Activated naive CD8-positive, alpha-beta T cell treated with anti-CD3 and anti-CD28 coated beads, Interleukin-2, amount 10 ng/mL, durations not matched to agents 7 days and 5 days (primary cell): ENCODE data around the gene MSL3B.

Source experiments
- ATAC-seq: fragments of 150-1000 bp; cut with Tn5 transposase; one replicate; pipeline ENCODE4 v1.10.0; 2021; ENCODE audit warnings: low read depth, moderate library complexity
- POLR2A ChIA-PET: fragments of 350-600 bp; sonication (Branson Sonifier 250); formaldehyde crosslinking; loops from one replicate; lab custom pipeline; 2021; ENCODE audit warnings: antibody characterized with exemption; lab: Charles Lee
- DNase-seq: peaks from one replicate; pipeline ENCODE4 v3.0.0; 2021
- H3K27ac Mint-ChIP-seq: one replicate; pipeline ENCODE4 v1.8.0; 2022; ENCODE audit warnings: mild to moderate bottlenecking, mixed read lengths
- H3K27me3 Mint-ChIP-seq: one replicate; pipeline ENCODE4 v1.8.0; 2022; ENCODE audit warnings: mild to moderate bottlenecking, moderate library complexity, mixed read lengths
- H3K36me3 Mint-ChIP-seq: one replicate; pipeline ENCODE4 v1.8.0; 2021; ENCODE audit warnings: mild to moderate bottlenecking, mixed read lengths
- H3K4me1 Mint-ChIP-seq: one replicate; pipeline ENCODE4 v1.8.0; 2021; ENCODE audit warnings: mixed read lengths
- H3K4me3 Mint-ChIP-seq: one replicate; pipeline ENCODE4 v1.8.0; 2022; ENCODE audit warnings: mild to moderate bottlenecking, moderate library complexity, mixed read lengths
- H3K9me3 Mint-ChIP-seq: one replicate; pipeline ENCODE4 v1.8.0; 2021; ENCODE audit warnings: mixed read lengths

MSL3B gene

DNA sequence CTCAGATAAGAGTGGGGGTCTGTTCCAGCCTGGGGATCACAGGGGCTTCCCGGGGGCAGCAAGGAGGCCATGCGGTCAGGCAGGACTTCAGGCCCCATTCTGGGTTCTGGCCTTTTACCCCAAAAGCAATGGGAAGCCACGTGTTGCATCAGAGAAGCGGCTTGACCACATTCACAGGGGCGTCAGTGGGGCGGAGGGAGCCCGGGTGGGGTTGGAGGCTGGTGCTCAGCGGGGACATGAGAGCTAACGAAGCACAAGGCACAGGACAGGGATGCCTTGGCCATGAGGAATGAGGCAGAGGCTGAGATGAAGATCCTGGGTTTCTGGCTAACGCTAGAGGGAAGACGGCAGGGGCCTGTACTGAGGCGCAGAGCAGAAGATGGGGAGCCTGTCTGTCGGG lies 19.9 kb downstream of the MSL3B start:
- H3K27ac Mint-ChIP-seq: no peak overlapping the region
- POLR2A ChIA-PET: interaction anchor here (1.0 kb wide), 1 partner anchor 654 kb away, joined by 3 read pairs; no protein-coding TSS in a partner anchor
- H3K4me3 Mint-ChIP-seq: peak overlapping the region; percentile 33
- ATAC-seq (no peak), DNase-seq (no peak)
- H3K27me3 Mint-ChIP-seq: no peaks in the 10 kb centered on the region
- no peaks in the 10 kb centered on the region for H3K9me3 Mint-ChIP-seq
- peaks cover 43% of the 10 kb centered on the region for H3K4me1 Mint-ChIP-seq
- peaks cover 71% of the 10 kb centered on the region for H3K36me3 Mint-ChIP-seq

- POLR2A ChIA-PET: no interaction called here
- ATAC-seq: no peak
Observed at GRCh38 chr2:233847248-233847898, 20.8 kb downstream of the MSL3B start.

DNA sequence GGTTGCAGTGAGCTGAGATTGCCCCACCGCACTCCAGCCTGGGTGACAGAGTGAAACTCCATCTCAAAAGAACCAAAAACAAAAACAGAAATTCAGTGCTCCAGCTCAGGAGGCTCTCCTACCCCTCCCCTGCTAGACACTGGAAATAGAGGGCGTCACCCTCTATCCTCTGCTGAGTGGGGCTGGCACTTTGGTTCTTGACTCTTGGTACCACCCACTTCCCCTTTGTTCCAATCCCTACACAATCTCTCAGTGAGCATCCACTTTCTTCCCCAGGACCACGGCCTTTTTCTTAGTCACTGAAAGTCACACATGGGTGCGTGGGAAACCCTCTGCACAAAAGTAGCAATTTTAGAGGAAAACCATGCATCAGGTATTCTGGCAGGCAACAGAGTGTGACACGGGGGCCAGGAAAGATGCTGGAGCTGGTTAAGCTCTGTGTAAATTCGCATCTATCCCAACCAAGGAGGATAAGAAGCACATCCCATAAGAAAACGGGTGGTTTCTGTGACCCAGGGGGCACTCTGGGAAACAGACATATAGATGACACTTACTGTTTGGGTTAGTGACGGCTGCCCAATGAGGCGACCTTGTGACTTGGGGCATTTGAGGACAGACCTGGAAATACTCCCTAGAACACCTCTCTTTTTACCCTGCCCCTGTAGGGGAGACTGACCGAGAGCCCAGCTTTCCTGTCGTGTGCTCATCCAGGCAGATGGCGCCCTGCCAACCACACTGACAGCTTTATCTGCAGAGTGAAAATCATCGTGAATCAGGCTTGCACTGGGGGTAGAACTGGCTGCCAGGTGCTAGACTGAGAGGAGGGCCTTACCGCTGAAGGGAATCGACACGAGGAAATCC lies 21.6 kb downstream of the MSL3B start:
- POLR2A ChIA-PET: no interaction called here
- ATAC-seq (no peak), DNase-seq (no peak)
- Mint-ChIP-seq H3K4me3 (no peak overlapping the region), H3K27ac (peak overlapping the region; percentile 42), H3K4me1 (peaks cover 33% of the 10 kb centered on the region), H3K27me3 (no peaks in the 10 kb centered on the region), H3K9me3 (no peaks in the 10 kb centered on the region), H3K36me3 (peaks cover 68% of the 10 kb centered on the region)

More at GRCh38 chr2:233847248-233847898, 20.8 kb downstream of the MSL3B start:
- no peak for DNase-seq
- Mint-ChIP-seq H3K36me3 (peaks cover 70% of the 10 kb centered on the region), H3K27ac (no peak overlapping the region), H3K27me3 (no peaks in the 10 kb centered on the region), H3K9me3 (no peaks in the 10 kb centered on the region), H3K4me3 (no peak overlapping the region), H3K4me1 (peaks cover 37% of the 10 kb centered on the region)

DNA sequence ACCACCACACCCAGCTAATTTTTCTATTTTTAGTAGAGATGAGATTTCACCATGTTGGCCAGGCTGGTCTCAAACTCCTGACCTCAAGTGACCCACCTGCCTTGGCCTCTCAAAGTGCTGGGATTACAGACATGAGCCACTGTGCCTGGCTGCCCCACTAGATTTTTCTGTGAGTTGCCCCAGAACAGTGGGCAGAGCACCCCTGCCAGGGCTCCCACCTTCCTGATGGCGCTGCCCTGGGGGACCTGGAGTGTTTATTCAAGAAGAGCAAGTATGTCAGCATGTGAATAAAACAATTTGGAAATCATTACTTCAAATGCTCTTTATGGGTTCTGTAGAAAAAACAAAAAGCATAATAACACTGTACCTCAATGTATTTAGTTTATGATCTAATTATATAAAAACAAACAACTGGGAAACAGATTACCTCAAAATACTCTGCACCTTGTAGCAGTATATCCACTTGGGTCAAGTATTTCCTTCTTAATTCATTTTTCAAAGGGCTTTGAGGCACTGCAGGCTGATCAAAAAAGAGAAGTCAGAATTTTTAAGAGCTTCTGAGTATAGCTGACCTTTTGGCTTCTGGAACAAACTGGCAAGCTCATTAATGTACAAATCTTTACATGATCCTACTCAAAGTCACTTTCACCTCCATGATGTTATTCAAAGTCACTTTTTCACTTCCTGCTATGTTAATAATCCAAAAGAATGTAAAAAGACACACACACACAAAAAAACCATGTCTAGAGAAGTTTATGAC lies 22.7 kb downstream of the MSL3B start:
- Mint-ChIP-seq H3K27me3 (no peaks in the 10 kb centered on the region), H3K27ac (no peak overlapping the region), H3K9me3 (no peaks in the 10 kb centered on the region), H3K4me1 (peaks cover 36% of the 10 kb centered on the region), H3K4me3 (no peak overlapping the region), H3K36me3 (peaks cover 70% of the 10 kb centered on the region)
- ATAC-seq (no peak), DNase-seq (no peak)
- POLR2A ChIA-PET: interaction anchor here (0.7 kb wide), 1 partner anchor 420 kb away, joined by 3 read pairs; no protein-coding TSS in a partner anchor

DNA sequence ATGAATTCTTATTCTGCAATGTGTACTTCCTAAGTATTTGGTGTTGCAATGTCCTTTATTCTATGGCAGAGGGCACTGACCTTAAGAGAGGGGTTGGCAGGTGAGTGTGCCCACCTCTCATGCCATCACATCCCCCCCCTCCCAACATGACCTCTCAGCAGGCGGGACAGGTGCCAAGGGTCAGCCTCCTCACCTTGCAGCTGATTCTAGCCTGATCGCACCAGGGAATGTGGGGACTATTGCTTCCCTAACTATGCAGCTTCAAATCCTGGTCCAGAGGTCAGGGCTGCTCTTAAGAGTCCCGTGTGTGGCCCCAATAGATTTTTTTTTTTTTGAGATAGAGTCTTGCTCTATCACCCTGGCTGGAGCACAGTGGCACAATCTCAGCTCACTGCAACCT lies 23.4 kb downstream of the MSL3B start:
- POLR2A ChIA-PET: no interaction called here
- H3K27me3 Mint-ChIP-seq: no peaks in the 10 kb centered on the region
- peaks cover 39% of the 10 kb centered on the region for H3K4me1 Mint-ChIP-seq
- no peaks in the 10 kb centered on the region for H3K9me3 Mint-ChIP-seq
- H3K4me3 Mint-ChIP-seq: no peak overlapping the region
- ATAC-seq: no peak
- H3K36me3 Mint-ChIP-seq: peaks cover 73% of the 10 kb centered on the region
- DNase-seq: no peak
- H3K27ac Mint-ChIP-seq: no peak overlapping the region

DNA sequence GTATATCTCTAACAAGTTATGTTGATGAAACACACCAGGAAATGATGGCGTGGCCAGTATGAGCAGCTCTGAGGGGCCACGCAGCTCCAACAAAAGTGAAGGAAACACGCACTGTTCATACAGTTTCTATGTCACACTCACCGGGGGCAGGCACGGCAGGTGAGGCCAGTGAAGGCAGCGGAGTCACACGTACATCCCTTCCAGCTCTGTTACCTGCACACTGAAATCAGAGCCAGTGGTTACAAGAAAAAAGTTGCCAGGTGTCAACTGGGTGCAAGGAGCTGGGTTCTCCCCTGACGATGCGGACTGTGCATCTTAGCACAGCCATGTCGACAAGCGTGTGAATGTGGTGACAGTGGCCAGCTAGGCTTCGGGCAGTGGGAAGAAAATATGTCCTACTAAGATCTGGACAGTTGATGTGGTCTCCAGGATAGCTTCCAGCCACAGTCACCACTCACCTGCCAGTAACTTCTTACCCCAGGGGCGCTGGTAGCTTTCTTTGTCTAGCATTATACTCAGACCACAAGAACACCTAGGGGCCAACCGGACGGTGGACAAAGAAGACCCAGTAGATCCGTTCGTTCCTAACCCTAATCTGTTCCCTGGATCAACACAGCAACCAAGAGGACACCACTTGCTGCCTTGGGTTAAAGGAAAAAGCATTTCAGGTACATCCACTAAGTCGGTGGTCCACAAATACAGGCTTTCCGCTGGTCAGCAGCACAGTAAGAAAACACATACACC lies 23.9 kb downstream of the MSL3B start:
- no peak overlapping the region for H3K4me3 Mint-ChIP-seq
- ATAC-seq: no peak
- H3K36me3 Mint-ChIP-seq: peaks cover 72% of the 10 kb centered on the region
- H3K4me1 Mint-ChIP-seq: peaks cover 41% of the 10 kb centered on the region
- H3K27ac Mint-ChIP-seq: no peak overlapping the region
- no peaks in the 10 kb centered on the region for H3K9me3 Mint-ChIP-seq
- H3K27me3 Mint-ChIP-seq: no peaks in the 10 kb centered on the region
- POLR2A ChIA-PET: interaction anchor here (1.5 kb wide), 1 partner anchor 10 kb away, joined by 3 read pairs; the partner anchor contains the start of gene HJURP
- DNase-seq: no peak

GRCh38 chr2:233841183-233841582 lies 27.0 kb downstream of the MSL3B start:
- ATAC-seq (no peak), DNase-seq (peak; percentile 19)
- Mint-ChIP-seq H3K9me3 (no peaks in the 10 kb centered on the region), H3K27me3 (no peaks in the 10 kb centered on the region), H3K36me3 (peaks cover 77% of the 10 kb centered on the region), H3K4me1 (peaks cover 40% of the 10 kb centered on the region), H3K4me3 (peak overlapping the region; percentile 15), H3K27ac (peak overlapping the region; percentile 75)
- POLR2A ChIA-PET: interaction anchor here (1.3 kb wide), 1 partner anchor 14 kb away, joined by 5 read pairs; no protein-coding TSS in a partner anchor

DNA sequence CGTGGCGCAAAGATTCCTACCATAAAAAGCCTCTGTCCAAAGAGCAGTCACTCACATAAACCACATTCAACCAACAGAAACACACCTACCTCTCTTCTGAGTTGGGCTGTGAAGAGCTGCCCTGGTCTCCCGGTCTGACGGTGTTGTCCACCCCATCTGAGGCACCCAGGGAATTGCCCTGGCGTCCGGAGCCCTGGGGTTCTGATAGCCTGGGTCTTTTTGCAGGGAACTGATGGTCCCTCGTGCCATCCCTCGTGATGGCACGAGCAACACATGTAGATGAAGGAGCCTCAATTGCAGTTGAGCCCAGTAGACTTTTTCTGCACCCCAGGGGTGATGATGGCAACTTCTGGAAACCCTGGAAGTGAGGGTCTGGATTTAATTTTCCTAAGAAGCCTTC lies 27.7 kb downstream of the MSL3B start:
- DNase-seq (no peak), ATAC-seq (no peak)
- no peaks in the 10 kb centered on the region for H3K9me3 Mint-ChIP-seq

GRCh38 chr2:233839447-233839820 lies 28.8 kb downstream of the MSL3B start:
- DNase-seq (peak; percentile 17), ATAC-seq (no peak)
- POLR2A ChIA-PET: no interaction called here
- Mint-ChIP-seq H3K4me1 (peaks cover 39% of the 10 kb centered on the region), H3K27me3 (no peaks in the 10 kb centered on the region), H3K4me3 (no peak overlapping the region), H3K27ac (no peak overlapping the region), H3K36me3 (peaks cover 77% of the 10 kb centered on the region), H3K9me3 (no peaks in the 10 kb centered on the region)

More for the DNA sequence above, 27.7 kb downstream of the MSL3B start:
- H3K4me1 Mint-ChIP-seq: peaks cover 39% of the 10 kb centered on the region
- peak overlapping the region; percentile 75 for H3K27ac Mint-ChIP-seq
- POLR2A ChIA-PET: no interaction called here
- H3K36me3 Mint-ChIP-seq: peaks cover 76% of the 10 kb centered on the region
- H3K27me3 Mint-ChIP-seq: no peaks in the 10 kb centered on the region
- no peak overlapping the region for H3K4me3 Mint-ChIP-seq

GRCh38 chr2:233838726-233839446 lies 29.3 kb downstream of the MSL3B start:
- DNase-seq (no peak), ATAC-seq (no peak)
- POLR2A ChIA-PET: no interaction called here
- peak overlapping the region; percentile 52 for H3K27ac Mint-ChIP-seq
- peaks cover 38% of the 10 kb centered on the region for H3K4me1 Mint-ChIP-seq
- H3K9me3 Mint-ChIP-seq: no peaks in the 10 kb centered on the region
- H3K27me3 Mint-ChIP-seq: no peaks in the 10 kb centered on the region
- peaks cover 73% of the 10 kb centered on the region for H3K36me3 Mint-ChIP-seq
- no peak overlapping the region for H3K4me3 Mint-ChIP-seq

DNA sequence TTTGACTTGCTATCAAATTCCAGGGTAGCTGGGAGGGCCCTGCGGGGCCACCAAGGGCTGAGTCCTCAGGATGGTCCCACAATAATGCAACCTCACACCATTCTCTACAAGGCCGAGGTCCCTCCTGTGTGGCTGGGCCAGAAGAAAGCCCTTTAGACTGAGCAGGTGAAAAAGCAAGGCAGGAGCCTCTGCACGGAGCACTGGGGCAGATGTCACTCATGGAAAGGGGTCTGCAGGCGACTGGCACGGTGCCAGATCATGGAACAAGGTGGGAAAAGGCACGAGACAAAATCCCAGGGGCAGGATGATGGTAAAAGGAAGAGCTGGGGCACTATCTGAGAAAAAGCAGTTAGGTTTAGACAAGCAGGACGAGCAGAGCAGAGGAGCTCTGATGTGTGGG lies 29.9 kb downstream of the MSL3B start:
- POLR2A ChIA-PET: no interaction called here
- H3K27ac Mint-ChIP-seq: peak overlapping the region; percentile 52
- no peaks in the 10 kb centered on the region for H3K9me3 Mint-ChIP-seq
- H3K36me3 Mint-ChIP-seq: peaks cover 67% of the 10 kb centered on the region
- H3K4me3 Mint-ChIP-seq: no peak overlapping the region
- DNase-seq (peak; percentile 17), ATAC-seq (no peak)
- H3K27me3 Mint-ChIP-seq: no peaks in the 10 kb centered on the region
- peaks cover 37% of the 10 kb centered on the region for H3K4me1 Mint-ChIP-seq

DNA sequence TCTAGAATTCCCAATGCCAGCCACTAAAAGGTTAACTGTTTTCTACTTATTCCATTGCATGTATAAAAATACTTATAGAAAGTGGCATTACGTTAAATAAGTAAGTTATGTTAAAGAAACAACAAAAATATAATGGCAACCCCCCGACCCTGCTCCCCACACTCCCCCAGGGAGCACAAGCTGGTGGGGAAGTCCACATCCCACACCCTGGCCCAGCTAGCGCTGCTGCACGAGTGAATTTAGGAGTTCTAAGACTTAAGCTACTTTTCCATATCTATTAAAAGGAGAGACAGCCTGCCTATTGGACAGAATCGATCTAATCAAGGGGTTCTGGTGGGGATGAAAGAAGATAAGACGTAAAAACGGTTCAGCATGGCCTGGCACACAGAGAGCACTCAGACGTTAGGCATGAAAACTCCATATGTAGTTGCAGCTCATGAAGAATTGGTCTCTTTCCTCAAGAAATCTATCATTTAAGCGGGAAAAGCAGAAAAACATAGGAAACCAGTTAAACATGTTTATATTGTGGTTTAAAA lies 30.4 kb downstream of the MSL3B start:
- POLR2A ChIA-PET: no interaction called here
- Mint-ChIP-seq H3K27ac (no peak overlapping the region), H3K36me3 (peaks cover 64% of the 10 kb centered on the region), H3K4me3 (no peak overlapping the region), H3K9me3 (no peaks in the 10 kb centered on the region), H3K27me3 (no peaks in the 10 kb centered on the region), H3K4me1 (peaks cover 37% of the 10 kb centered on the region)
- DNase-seq (no peak), ATAC-seq (no peak)
